Measurements from ENCODE around the gene ABCD2.

GRCh38 chr12:39616251-39616650, 3.4 kb downstream of the ABCD2 start:
- TF ChIP-seq CTCF (IDR thresholded peaks at IDR 0.05; ENCODE audit: poor library complexity, severe bottlenecking) (no peak), RAD21 (conservative IDR thresholded peaks at IDR 0.05) (no peak), EP300 (conservative IDR thresholded peaks at IDR 0.05; ENCODE audit: poor library complexity, severe bottlenecking) (no peak)
